GM10847 (cell line): ENCODE results near the gene PCIF1.

Experiments
- POLR2A ChIP-seq: IDR thresholded peaks from 2 replicates; pipeline ENCODE4 v1.6.1; 2011; ENCODE audit not compliant: insufficient read length; ENCODE audit errors: extremely low read depth

Gene PCIF1

GRCh38 chr20:45976086-45976485 lies 41.6 kb downstream of the PCIF1 start:
- no peak for TF ChIP-seq POLR2A

GRCh38 chr20:45981261-45981660 lies 46.8 kb downstream of the PCIF1 start:
- TF ChIP-seq POLR2A: no peak

DNA sequence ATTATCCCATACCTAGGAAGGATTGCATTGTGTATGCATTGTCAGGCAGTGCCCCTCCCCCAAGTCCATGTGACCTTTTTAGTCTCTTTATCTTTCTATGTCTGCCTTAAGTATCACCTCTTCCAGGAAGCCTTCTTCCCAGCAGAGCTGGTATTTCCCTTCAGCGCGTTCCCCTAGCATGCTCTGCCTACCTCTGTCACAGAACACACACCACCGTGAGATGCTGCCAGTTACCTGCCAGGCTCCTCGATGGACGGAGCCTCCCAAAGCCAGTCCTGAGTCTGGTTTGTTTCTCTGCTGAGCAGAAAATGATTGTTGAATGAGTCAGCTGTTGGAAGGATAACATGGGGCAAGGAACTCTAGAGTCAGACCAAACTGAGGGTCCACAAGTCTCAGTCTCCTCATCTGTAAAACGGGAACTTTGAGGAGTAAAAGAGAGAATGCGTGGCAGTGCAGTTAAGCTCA lies 48.8 kb downstream of the PCIF1 start:
- TF ChIP-seq POLR2A: no peak

DNA sequence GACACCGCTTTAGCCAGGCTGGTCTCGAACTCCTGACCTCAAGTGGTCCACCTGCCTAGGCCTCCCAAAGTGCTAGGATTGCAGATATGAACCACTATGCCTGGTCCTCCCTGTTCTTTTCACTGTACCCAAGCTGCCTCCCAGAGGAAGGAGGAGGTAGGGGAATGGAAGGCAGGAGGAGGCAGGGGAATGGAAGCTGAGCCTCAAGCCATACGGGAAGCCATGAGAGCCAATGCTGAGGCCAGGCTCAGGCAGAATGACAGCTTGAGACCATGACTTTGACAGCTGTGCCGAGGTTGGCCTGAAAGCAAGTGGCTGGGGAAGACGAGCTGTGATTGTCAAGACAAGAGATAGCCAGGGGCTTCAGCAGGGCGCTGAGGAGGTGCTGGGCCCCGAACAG lies 51.1 kb downstream of the PCIF1 start:
- no peak for TF ChIP-seq POLR2A

- TF ChIP-seq POLR2A: no peak
Observed at GRCh38 chr20:45987108-45987780, 52.8 kb downstream of the PCIF1 start.

DNA sequence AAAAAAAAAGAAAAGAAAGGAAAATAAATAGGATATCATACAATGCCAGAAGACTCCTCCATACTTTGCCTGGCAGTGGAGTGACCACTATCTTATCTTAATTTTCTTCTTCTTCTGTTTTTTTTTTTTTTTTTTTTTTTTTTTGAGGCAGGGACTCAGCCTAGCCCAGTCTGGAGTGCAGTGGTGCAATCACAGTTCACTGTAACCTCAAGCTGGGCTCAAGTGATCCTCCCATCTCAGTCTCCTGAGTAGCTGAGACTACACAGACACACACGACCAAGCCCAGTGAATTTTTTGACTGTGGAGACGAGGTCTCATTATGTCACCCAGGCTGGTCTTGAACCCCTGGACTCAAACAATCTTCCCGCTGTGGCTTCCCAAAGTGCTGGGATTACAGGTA lies 57.1 kb downstream of the PCIF1 start:
- TF ChIP-seq POLR2A: no peak

DNA sequence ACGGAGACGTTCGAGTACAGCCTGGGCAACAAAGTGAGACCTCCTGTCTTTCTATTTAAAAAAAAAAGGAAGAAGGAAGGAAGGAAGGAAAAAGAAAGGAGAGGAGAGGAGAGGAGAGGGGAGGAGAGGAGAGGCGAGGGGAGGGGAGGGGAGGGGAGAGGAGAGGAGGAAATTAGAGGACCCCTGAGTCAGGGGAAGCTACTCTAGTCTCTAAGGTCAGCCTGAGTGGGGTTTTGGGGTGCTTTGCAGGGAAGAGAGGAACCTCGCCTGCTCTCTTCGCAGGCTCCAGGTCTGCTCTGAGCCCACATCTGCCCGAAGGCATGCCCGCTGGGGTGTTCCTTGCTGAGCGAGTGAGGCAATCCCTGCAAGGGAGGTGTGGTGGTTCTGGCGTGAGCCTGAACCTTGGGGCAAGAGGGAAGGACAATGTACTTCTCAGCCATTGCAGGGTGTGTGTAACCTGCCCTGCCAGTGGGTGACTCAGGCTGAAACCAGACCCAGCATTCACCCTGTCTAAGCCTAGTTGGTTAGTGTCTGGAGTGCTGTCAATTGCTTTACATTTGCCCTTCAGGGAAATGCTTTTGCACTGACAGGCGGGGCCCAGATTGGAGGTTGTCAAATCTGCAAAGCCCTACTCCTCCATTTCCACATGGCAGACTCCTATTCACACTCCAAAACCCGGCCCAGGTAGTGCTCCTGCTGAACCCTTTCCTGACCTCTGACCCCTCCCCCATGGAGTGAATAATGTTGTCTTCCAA lies 58.9 kb downstream of the PCIF1 start:
- no peak for TF ChIP-seq POLR2A

GRCh38 chr20:45994761-45995493 lies 60.4 kb downstream of the PCIF1 start:
- no peak for TF ChIP-seq POLR2A

GRCh38 chr20:45997187-45997586 lies 62.7 kb downstream of the PCIF1 start:
- no peak for TF ChIP-seq POLR2A
